ENCODE data around the gene FCRL5.
"Not testable (repeated sequence)": the region's sequence is repeated elsewhere in the genome, so short reads cannot be mapped to it uniquely, and the experiment has no call there.

The FCRL5 gene

DNA sequence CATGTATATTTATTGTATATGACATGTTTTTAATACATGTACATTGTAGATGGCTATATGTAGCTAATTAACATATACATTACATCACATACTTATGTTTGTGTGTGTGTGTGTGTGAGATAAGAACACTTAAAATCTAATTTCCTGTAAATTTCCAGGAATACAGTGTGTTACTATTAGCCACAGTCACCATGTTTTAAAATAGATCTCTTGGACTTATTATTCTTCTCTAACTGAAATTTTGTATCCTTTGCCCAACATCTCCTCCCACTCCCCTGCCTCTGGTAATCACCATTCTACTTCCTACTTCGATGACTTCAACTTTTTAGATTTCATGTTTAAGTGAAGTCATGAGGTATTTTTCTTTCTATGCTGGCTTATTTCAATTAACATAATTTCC lies 64.8 kb downstream of the FCRL5 start:
- peak; percentile 52 to 55 for DNase-seq
- TF ChIP-seq POLR2A (IDR thresholded peaks at IDR 0.05; ENCODE audit: low read length) = no peak
- no peak for TF ChIP-seq GATA1 (IDR thresholded peaks at IDR 0.05; ENCODE audit: low read depth, low read length)

- no peak for TF ChIP-seq GATA1 (IDR thresholded peaks at IDR 0.05; ENCODE audit: low read depth, low read length)
- peak; percentile 37 for TF ChIP-seq POLR2A (IDR thresholded peaks at IDR 0.05; ENCODE audit: low read length)
- DNase-seq = peak; percentile 52 to 64
Measured at GRCh38 chr1:157487096-157487495, 65.2 kb downstream of the FCRL5 start.

DNA sequence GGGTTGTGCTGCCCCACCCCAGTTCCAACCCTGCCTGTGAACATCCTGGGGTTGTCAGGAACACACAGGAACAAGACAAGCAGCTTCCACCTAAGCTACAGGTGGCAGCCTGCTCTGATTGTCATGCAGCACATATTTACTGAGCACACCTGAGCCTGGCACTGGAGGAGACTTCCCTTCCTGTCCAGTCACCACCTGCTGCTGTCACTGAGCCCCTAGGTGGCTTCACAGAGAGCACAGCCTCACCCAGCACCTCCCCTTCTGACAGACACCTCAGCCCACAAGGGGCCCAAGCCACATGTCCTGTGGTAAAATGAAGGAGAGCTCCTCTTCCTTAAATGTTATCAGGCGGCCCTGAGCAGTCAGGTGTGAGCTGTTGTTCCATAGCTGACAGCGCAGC lies 65.9 kb downstream of the FCRL5 start:
- DNase-seq = not testable (repeated sequence)

DNA sequence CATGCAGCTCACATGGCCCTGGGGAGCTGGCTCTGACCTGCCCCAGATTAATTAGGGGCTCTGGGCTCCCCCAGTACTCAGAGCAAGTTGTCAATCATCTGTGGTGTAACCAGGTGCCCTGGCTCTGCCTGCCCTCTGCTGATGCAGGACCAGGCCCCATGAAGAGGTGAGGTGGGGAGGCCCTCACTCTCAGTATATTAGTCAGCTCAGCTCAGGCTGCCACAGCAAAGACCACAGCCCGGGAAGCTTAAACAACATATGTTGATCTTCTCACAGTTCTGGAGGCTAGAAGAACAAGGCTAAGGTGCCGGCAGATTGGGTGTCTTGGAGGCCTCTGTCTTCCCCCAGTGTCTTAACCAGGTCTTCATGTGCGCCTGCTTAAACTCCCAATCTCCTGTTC lies 66.5 kb downstream of the FCRL5 start:
- no peak for TF ChIP-seq POLR2A (IDR thresholded peaks at IDR 0.05; ENCODE audit: low read length)
- TF ChIP-seq GATA1 (IDR thresholded peaks at IDR 0.05; ENCODE audit: low read depth, low read length) = no peak

DNA sequence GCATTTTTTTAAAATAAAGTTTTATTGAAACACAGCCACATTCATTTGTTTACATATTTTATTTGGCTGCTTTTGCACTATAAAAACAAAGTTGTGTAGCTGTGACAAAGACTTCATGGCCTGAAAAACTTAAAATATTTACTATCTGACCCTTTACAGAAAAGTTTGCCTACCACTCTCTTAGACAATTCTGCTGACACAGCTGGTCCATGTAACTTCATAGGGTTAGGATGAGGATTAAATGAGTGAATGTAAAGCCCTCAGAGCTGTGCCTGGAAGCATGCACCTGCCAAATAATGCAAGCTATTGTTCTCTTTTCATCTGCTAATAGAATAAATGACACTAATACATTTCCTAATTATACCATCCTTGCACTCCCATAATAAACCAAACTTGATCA lies 67.7 kb downstream of the FCRL5 start:
- no peak for TF ChIP-seq POLR2A (IDR thresholded peaks at IDR 0.05; ENCODE audit: low read length)
- TF ChIP-seq GATA1 (IDR thresholded peaks at IDR 0.05; ENCODE audit: low read depth, low read length) = no peak
- DNase-seq = no peak

More for the DNA sequence above, 66.5 kb downstream of the FCRL5 start:
- DNase-seq = no peak

- DNase-seq = no peak
- no peak for TF ChIP-seq POLR2A (IDR thresholded peaks at IDR 0.05; ENCODE audit: low read length)
- TF ChIP-seq GATA1 (IDR thresholded peaks at IDR 0.05; ENCODE audit: low read depth, low read length) = no peak
Measured at GRCh38 chr1:157483635-157484034, 68.7 kb downstream of the FCRL5 start.

GRCh38 chr1:157482717-157483116 lies 69.6 kb downstream of the FCRL5 start:
- TF ChIP-seq GATA1 (IDR thresholded peaks at IDR 0.05; ENCODE audit: low read depth, low read length) = no peak
- TF ChIP-seq POLR2A (IDR thresholded peaks at IDR 0.05; ENCODE audit: low read length) = no peak
- DNase-seq = no peak

GRCh38 chr1:157482174-157482573 lies 70.1 kb downstream of the FCRL5 start:
- DNase-seq = no peak
- TF ChIP-seq GATA1 (IDR thresholded peaks at IDR 0.05; ENCODE audit: low read depth, low read length) (no peak), POLR2A (IDR thresholded peaks at IDR 0.05; ENCODE audit: low read length) (no peak)

- TF ChIP-seq GATA1 (IDR thresholded peaks at IDR 0.05; ENCODE audit: low read depth, low read length) (no peak), POLR2A (IDR thresholded peaks at IDR 0.05; ENCODE audit: low read length) (no peak)
- DNase-seq = no peak
Measured at GRCh38 chr1:157478030-157478429, 74.3 kb downstream of the FCRL5 start.

- no peak for DNase-seq
- no peak for TF ChIP-seq POLR2A (IDR thresholded peaks at IDR 0.05; ENCODE audit: low read length)
- no peak for TF ChIP-seq GATA1 (IDR thresholded peaks at IDR 0.05; ENCODE audit: low read depth, low read length)
Measured at GRCh38 chr1:157477419-157477818, 74.9 kb downstream of the FCRL5 start.

DNA sequence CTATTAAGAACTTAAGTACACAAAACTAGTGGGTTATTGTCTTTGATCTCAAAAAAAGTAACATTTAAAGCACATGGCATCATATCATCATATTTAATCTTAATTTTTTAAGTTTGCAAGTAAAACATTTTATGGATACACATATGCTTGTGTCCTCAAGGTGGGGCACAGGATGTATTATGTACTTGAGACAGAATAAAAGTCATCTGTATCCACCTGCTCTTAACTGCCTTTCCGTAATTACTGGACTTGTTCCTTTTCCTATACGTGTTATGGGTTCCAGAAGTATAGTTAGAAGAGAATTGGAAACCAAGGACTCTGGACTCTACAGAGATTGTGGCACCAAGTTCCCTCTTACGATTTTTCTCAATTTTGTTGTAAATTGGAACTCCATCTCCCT lies 79.4 kb downstream of the FCRL5 start:
- DNase-seq = no peak
- TF ChIP-seq GATA1 (IDR thresholded peaks at IDR 0.05; ENCODE audit: low read depth, low read length) (no peak), POLR2A (IDR thresholded peaks at IDR 0.05; ENCODE audit: low read length) (no peak)

GRCh38 chr1:157472056-157472701 lies 80.1 kb downstream of the FCRL5 start:
- TF ChIP-seq GATA1 (IDR thresholded peaks at IDR 0.05; ENCODE audit: low read depth, low read length) = no peak
- TF ChIP-seq POLR2A (IDR thresholded peaks at IDR 0.05; ENCODE audit: low read length) = no peak
- no peak for DNase-seq

DNA sequence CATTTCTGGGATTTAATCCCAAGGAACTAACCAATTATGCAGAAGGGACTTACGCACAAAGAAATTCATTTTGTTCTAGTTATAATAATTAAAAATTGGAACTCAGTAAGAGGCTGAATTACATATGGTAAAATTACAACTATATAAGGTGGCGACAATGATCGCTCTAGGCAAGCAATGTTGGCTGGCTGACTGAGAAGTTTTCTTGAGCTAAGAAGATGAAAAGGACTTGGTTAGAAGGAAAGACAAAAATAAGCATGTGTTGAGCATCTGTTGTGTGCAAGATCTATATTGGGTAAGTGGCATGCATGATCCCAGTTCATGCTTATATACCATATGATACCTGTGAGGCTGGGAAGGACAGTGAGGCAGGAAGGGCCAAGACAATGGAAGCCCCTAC lies 80.8 kb downstream of the FCRL5 start:
- no peak for DNase-seq
- no peak for TF ChIP-seq POLR2A (IDR thresholded peaks at IDR 0.05; ENCODE audit: low read length)
- TF ChIP-seq GATA1 (IDR thresholded peaks at IDR 0.05; ENCODE audit: low read depth, low read length) = no peak

GRCh38 chr1:157469752-157470675 lies 82.3 kb downstream of the FCRL5 start:
- no peak for TF ChIP-seq POLR2A (IDR thresholded peaks at IDR 0.05; ENCODE audit: low read length)
- TF ChIP-seq GATA1 (IDR thresholded peaks at IDR 0.05; ENCODE audit: low read depth, low read length) = no peak

DNA sequence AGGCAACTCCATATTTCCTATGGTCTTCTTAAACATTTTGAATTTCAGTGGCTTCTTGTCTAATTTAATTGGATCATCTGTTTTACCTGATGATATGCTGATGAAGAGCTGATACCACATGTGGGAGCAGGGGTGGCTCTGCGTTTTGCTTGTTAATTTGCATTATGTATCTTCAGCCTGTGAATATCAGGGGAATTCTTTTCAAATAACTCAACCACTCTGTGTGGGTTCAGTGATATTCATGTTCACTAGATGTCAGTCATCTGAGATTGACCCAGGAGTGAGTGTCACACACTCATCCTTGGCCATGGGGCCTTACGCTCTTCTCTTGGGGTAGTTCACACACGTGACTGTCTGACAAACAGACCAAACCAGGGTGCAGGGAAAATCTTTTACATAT lies 83.0 kb downstream of the FCRL5 start:
- TF ChIP-seq GATA1 (IDR thresholded peaks at IDR 0.05; ENCODE audit: low read depth, low read length) = no peak
- TF ChIP-seq POLR2A (IDR thresholded peaks at IDR 0.05; ENCODE audit: low read length) = no peak

More at GRCh38 chr1:157469752-157470675, 82.3 kb downstream of the FCRL5 start:
- DNase-seq = no peak

More for the DNA sequence above, 83.0 kb downstream of the FCRL5 start:
- no peak for DNase-seq
